Neural cell (in vitro differentiated cells): Measurements from ENCODE around the gene SPRR2F. TPM values are rescaled to one million over a fixed set of nuclear protein-coding genes. Genes with fewer than 3 reads are reported as not detected.

Experiments
- H2AFZ ChIP-seq: fragments of 200-600, 300-800 bp; sonication (generic), shearing (Covaris generic); 2 replicates; pipeline ENCODE4 v1.6.0; 2014; ENCODE audit warnings: low read depth, mild to moderate bottlenecking, antibody characterized with exemption, low read length, moderate library complexity
- H3F3A ChIP-seq: fragments of 200-600 bp; shearing (Covaris generic); 2 replicates; pipeline ENCODE4 v1.6.1; 2016; ENCODE audit warnings: mild to moderate bottlenecking, moderate library complexity, mixed read lengths, antibody characterized with exemption, low read length; ENCODE audit not compliant: insufficient read depth, poor library complexity, severe bottlenecking
- H3K27ac ChIP-seq: fragments of 200-600, 300-800 bp; sonication (generic), shearing (Covaris generic); 2 replicates; pipeline ENCODE4 v1.5.1; 2014; ENCODE audit warnings: mild to moderate bottlenecking, low read length, moderate library complexity
- H3K27me3 ChIP-seq: fragments of 300-800, 200-600 bp; sonication (generic), shearing (Covaris generic); 2 replicates; pipeline ENCODE4 v1.6.0; 2014; ENCODE audit warnings: mild to moderate bottlenecking, low read depth, low read length, moderate library complexity; ENCODE audit not compliant: insufficient read depth
- H3K36me3 ChIP-seq: fragments of 300-800, 200-600 bp; sonication (generic), shearing (Covaris generic); 2 replicates; pipeline ENCODE4 v1.5.1; 2014; ENCODE audit warnings: mild to moderate bottlenecking, antibody characterized with exemption, low read length, moderate library complexity; ENCODE audit not compliant: insufficient read depth
- H3K4me2 ChIP-seq: fragments of 300-800, 200-600 bp; sonication (generic), shearing (Covaris generic); 2 replicates; pipeline ENCODE4 v1.6.0; 2014; ENCODE audit warnings: mild to moderate bottlenecking, low read length
- H3K4me3 ChIP-seq: fragments of 300-800, 200-600 bp; sonication (generic), shearing (Covaris generic); 2 replicates; pipeline ENCODE4 v1.5.1; 2014; ENCODE audit warnings: mild to moderate bottlenecking, low read length, moderate library complexity
- H3K79me2 ChIP-seq: fragments of 200-600 bp; shearing (Covaris generic); replicated peaks from 2 replicates; pipeline ENCODE4 v1.6.0; 2014; ENCODE audit warnings: mild to moderate bottlenecking, low read length, moderate library complexity; ENCODE audit not compliant: insufficient read depth
- H3K9ac ChIP-seq: fragments of 300-800, 200-600 bp; sonication (generic), shearing (Covaris generic); 2 replicates; pipeline ENCODE4 v1.6.1; 2016; ENCODE audit warnings: mild to moderate bottlenecking, low read length, mixed read lengths
- H3K9me2 ChIP-seq: fragments of 200-600 bp; shearing (Covaris generic); 2 replicates; pipeline ENCODE4 v1.6.1; 2016; ENCODE audit warnings: mild to moderate bottlenecking, low read length, mixed read lengths; ENCODE audit not compliant: insufficient read depth
- H3K9me3 ChIP-seq: fragments of 200-600, 300-800 bp; sonication (generic), shearing (Covaris generic); 2 replicates; pipeline ENCODE4 v1.6.1; 2016; ENCODE audit warnings: mild to moderate bottlenecking, mixed run types, low read length, moderate library complexity, mixed read lengths
- H4K20me1 ChIP-seq: fragments of 200-600 bp; shearing (Covaris generic); 2 replicates; pipeline ENCODE4 v1.6.1; 2016; ENCODE audit warnings: mild to moderate bottlenecking, mixed run types; ENCODE audit not compliant: insufficient read depth
- CTCF ChIP-seq: fragments of 450-650 bp; IDR thresholded peaks from 2 replicates; pipeline ENCODE4 v1.5.1; 2014; ENCODE audit warnings: antibody characterized with exemption, mild to moderate bottlenecking, moderate library complexity; ENCODE audit not compliant: poor library complexity, severe bottlenecking
- EP300 ChIP-seq: fragments of 450-650 bp; conservative IDR thresholded peaks from 2 replicates; pipeline ENCODE4 v1.6.1; 2014; ENCODE audit warnings: antibody characterized with exemption, mild to moderate bottlenecking, moderate library complexity; ENCODE audit not compliant: poor library complexity, severe bottlenecking
- EZH2 ChIP-seq: fragments of 200-600, 300-800 bp; shearing (Covaris generic), sonication (generic); IDR thresholded peaks from 2 replicates; pipeline ENCODE4 v1.6.1; 2014; ENCODE audit warnings: antibody characterized with exemption, low read length, borderline replicate concordance, mild to moderate bottlenecking; ENCODE audit not compliant: insufficient read depth, poor library complexity, severe bottlenecking
- MXI1 ChIP-seq: fragments of 450-650 bp; conservative IDR thresholded peaks from 2 replicates; pipeline ENCODE4 v1.6.1; 2014; ENCODE audit warnings: antibody characterized with exemption, mild to moderate bottlenecking; ENCODE audit not compliant: poor library complexity, severe bottlenecking
- POLR2AphosphoS5 ChIP-seq: IDR thresholded peaks from 2 replicates; pipeline ENCODE4 v1.6.1; 2012
- RAD21 ChIP-seq: fragments of 450-650 bp; conservative IDR thresholded peaks from 2 replicates; pipeline ENCODE4 v1.6.1; 2014; ENCODE audit warnings: antibody characterized with exemption, mild to moderate bottlenecking, moderate library complexity
- REST ChIP-seq: IDR thresholded peaks from 2 replicates; pipeline ENCODE4 v1.6.1; 2012; ENCODE audit warnings: borderline replicate concordance
- SMC3 ChIP-seq: fragments of 450-650 bp; conservative IDR thresholded peaks from 2 replicates; pipeline ENCODE4 v1.6.1; 2014; ENCODE audit warnings: antibody characterized with exemption, mild to moderate bottlenecking, moderate library complexity; ENCODE audit not compliant: poor library complexity
- TAF1 ChIP-seq: IDR thresholded peaks from 2 replicates; pipeline ENCODE4 v1.6.1; 2012; ENCODE audit warnings: low read depth
- polyA plus RNA-seq: library from polyadenylated mRNA; depleted of rRNA; stranded (reverse); fragments of >200 nt; gene quantifications from 2 replicates; pipeline ENCODE4 v1.2.3, GENCODE V29; 2014

Gene SPRR2F
- polyA plus RNA-seq, 1 donor from 2014 or later: not detected

GRCh38 chr1:153152481-153152880 is 39.2 kb upstream of the SPRR2F start:
- H3K9me2 ChIP-seq: no peaks in the 10 kb centered on the region
- no peaks in the 10 kb centered on the region for H3F3A ChIP-seq
- H4K20me1 ChIP-seq: no peaks in the 10 kb centered on the region
- TF ChIP-seq RAD21 (no peak), TAF1 (no peak), SMC3 (no peak), CTCF (no peak), EZH2 (no peak), EP300 (no peak), POLR2AphosphoS5 (no peak), REST (no peak), MXI1 (no peak)
- H3K79me2 ChIP-seq: no peaks in the 10 kb centered on the region
- H3K9me3 ChIP-seq: no peaks in the 10 kb centered on the region
- no peak overlapping the region for H2AFZ ChIP-seq
- no peak overlapping the region for H3K4me2 ChIP-seq
- H3K9ac ChIP-seq: no peak overlapping the region
- no peak overlapping the region for H3K4me3 ChIP-seq
- H3K27me3 ChIP-seq: no peaks in the 10 kb centered on the region
- H3K27ac ChIP-seq: no peak overlapping the region
- no peaks in the 10 kb centered on the region for H3K36me3 ChIP-seq

- Histone ChIP-seq H4K20me1 (no peaks in the 10 kb centered on the region), H3K9ac (no peak within 1 kb of the TSS), H3K36me3 (no peaks in the 10 kb centered on the region), H3K4me2 (no peak within 1 kb of the TSS), H3K79me2 (no peaks in the 10 kb centered on the region), H3K9me2 (no peaks in the 10 kb centered on the region), H3K27ac (no peak within 1 kb of the TSS), H3F3A (no peaks in the 10 kb centered on the region), H3K27me3 (no peaks in the 10 kb centered on the region), H3K4me3 (no peak within 1 kb of the TSS), H2AFZ (no peak within 1 kb of the TSS), H3K9me3 (no peaks in the 10 kb centered on the region)
- TF ChIP-seq RAD21: no peak
- no peak for TF ChIP-seq CTCF
- no peak for TF ChIP-seq EP300
- no peak for TF ChIP-seq POLR2AphosphoS5
- TF ChIP-seq MXI1: no peak
Measured at GRCh38 chr1:153150846-153151245, 37.5 kb upstream of the SPRR2F start, which contains the start of gene SPRR2G. Gene SPRR2G, minus strand, starts transcription at chr1:153150890. Its CDS starts 780 bp downstream, at chr1:153150110.
